ENCODE measurements around the gene MAL. TPM values are rescaled to one million over a fixed set of nuclear protein-coding genes. Genes with fewer than 3 reads are reported as not detected.

Gene MAL
- total and polyA plus RNA-seq, 2 experiments from 2014 or later: 0.24 to 0.31 TPM

DNA sequence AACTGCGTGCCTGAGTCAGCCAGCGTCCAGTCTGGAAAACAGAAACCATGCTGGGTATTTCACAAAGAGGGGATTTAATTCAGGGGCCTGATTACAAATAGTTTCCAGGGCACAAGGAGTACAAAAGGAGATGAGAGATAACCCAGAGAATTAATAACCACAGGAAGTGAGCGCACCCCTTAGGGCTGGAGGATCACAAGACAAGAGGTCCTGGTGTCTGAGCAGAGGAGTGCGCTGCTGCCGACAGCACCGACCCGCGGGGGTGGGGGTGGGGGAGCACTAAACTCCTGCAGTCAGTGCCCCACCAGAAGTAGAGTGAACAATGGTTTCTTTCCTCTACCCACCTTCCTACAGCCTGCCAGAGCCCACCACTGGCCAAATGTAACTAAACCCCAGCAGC is 20.8 kb upstream of the MAL start:
- H3K79me2 ChIP-seq (replicated peaks; ENCODE audit: insufficient read depth): no peaks in the 10 kb centered on the region
- no peaks in the 10 kb centered on the region for H4K20me1 ChIP-seq (replicated peaks; ENCODE audit: insufficient read depth)
- no peak overlapping the region for H3K27ac Mint-ChIP-seq
- H3K4me1 Mint-ChIP-seq: peaks cover 34% of the 10 kb centered on the region
- TF ChIP-seq, protein P1, sequence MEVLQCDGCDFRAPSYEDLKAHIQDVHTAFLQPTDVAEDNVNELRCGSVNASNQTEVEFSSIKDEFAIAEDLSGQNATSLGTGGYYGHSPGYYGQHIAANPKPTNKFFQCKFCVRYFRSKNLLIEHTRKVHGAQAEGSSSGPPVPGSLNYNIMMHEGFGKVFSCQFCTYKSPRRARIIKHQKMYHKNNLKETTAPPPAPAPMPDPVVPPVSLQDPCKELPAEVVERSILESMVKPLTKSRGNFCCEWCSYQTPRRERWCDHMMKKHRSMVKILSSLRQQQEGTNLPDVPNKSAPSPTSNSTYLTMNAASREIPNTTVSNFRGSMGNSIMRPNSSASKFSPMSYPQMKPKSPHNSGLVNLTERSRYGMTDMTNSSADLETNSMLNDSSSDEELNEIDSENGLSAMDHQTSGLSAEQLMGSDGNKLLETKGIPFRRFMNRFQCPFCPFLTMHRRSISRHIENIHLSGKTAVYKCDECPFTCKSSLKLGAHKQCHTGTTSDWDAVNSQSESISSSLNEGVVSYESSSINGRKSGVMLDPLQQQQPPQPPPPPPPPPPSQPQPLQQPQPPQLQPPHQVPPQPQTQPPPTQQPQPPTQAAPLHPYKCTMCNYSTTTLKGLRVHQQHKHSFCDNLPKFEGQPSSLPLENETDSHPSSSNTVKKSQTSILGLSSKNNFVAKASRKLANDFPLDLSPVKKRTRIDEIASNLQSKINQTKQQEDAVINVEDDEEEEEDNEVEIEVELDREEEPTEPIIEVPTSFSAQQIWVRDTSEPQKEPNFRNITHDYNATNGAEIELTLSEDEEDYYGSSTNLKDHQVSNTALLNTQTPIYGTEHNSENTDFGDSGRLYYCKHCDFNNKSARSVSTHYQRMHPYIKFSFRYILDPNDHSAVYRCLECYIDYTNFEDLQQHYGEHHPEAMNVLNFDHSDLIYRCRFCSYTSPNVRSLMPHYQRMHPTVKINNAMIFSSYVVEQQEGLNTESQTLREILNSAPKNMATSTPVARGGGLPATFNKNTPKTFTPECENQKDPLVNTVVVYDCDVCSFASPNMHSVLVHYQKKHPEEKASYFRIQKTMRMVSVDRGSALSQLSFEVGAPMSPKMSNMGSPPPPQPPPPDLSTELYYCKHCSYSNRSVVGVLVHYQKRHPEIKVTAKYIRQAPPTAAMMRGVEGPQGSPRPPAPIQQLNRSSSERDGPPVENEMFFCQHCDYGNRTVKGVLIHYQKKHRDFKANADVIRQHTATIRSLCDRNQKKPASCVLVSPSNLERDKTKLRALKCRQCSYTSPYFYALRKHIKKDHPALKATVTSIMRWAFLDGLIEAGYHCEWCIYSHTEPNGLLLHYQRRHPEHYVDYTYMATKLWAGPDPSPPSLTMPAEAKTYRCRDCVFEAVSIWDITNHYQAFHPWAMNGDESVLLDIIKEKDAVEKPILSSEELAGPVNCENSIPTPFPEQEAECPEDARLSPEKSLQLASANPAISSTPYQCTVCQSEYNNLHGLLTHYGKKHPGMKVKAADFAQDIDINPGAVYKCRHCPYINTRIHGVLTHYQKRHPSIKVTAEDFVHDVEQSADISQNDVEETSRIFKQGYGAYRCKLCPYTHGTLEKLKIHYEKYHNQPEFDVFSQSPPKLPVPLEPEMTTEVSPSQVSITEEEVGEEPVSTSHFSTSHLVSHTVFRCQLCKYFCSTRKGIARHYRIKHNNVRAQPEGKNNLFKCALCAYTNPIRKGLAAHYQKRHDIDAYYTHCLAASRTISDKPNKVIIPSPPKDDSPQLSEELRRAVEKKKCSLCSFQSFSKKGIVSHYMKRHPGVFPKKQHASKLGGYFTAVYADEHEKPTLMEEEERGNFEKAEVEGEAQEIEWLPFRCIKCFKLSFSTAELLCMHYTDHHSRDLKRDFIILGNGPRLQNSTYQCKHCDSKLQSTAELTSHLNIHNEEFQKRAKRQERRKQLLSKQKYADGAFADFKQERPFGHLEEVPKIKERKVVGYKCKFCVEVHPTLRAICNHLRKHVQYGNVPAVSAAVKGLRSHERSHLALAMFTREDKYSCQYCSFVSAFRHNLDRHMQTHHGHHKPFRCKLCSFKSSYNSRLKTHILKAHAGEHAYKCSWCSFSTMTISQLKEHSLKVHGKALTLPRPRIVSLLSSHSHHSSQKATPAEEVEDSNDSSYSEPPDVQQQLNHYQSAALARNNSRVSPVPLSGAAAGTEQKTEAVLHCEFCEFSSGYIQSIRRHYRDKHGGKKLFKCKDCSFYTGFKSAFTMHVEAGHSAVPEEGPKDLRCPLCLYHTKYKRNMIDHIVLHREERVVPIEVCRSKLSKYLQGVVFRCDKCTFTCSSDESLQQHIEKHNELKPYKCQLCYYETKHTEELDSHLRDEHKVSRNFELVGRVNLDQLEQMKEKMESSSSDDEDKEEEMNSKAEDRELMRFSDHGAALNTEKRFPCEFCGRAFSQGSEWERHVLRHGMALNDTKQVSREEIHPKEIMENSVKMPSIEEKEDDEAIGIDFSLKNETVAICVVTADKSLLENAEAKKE (CRISPR knock-in tag; IDR thresholded peaks at IDR 0.05): no peak
- TF ChIP-seq NANOG (IDR thresholded peaks at IDR 0.05; ENCODE audit: borderline replicate concordance): no peak
- TF ChIP-seq POLR2AphosphoS5 (IDR thresholded peaks at IDR 0.05; ENCODE audit: low read depth): no peak
- no peak for TF ChIP-seq STAT1 (IDR thresholded peaks at IDR 0.05; ENCODE audit: unreplicated experiment)
- TF ChIP-seq, protein P2, sequence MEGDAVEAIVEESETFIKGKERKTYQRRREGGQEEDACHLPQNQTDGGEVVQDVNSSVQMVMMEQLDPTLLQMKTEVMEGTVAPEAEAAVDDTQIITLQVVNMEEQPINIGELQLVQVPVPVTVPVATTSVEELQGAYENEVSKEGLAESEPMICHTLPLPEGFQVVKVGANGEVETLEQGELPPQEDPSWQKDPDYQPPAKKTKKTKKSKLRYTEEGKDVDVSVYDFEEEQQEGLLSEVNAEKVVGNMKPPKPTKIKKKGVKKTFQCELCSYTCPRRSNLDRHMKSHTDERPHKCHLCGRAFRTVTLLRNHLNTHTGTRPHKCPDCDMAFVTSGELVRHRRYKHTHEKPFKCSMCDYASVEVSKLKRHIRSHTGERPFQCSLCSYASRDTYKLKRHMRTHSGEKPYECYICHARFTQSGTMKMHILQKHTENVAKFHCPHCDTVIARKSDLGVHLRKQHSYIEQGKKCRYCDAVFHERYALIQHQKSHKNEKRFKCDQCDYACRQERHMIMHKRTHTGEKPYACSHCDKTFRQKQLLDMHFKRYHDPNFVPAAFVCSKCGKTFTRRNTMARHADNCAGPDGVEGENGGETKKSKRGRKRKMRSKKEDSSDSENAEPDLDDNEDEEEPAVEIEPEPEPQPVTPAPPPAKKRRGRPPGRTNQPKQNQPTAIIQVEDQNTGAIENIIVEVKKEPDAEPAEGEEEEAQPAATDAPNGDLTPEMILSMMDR (conservative IDR thresholded peaks at IDR 0.05; ENCODE audit: low read depth in 2 of 2): no peak
- no peak for TF ChIP-seq JUNB (IDR thresholded peaks at IDR 0.05; ENCODE audit: unreplicated experiment)
- no peak for TF ChIP-seq EZH2 (IDR thresholded peaks at IDR 0.05; ENCODE audit: low read depth, unreplicated experiment)
- TF ChIP-seq, protein P3, sequence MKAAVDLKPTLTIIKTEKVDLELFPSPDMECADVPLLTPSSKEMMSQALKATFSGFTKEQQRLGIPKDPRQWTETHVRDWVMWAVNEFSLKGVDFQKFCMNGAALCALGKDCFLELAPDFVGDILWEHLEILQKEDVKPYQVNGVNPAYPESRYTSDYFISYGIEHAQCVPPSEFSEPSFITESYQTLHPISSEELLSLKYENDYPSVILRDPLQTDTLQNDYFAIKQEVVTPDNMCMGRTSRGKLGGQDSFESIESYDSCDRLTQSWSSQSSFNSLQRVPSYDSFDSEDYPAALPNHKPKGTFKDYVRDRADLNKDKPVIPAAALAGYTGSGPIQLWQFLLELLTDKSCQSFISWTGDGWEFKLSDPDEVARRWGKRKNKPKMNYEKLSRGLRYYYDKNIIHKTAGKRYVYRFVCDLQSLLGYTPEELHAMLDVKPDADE (IDR thresholded peaks at IDR 0.05): no peak
- TF ChIP-seq, protein P4, sequence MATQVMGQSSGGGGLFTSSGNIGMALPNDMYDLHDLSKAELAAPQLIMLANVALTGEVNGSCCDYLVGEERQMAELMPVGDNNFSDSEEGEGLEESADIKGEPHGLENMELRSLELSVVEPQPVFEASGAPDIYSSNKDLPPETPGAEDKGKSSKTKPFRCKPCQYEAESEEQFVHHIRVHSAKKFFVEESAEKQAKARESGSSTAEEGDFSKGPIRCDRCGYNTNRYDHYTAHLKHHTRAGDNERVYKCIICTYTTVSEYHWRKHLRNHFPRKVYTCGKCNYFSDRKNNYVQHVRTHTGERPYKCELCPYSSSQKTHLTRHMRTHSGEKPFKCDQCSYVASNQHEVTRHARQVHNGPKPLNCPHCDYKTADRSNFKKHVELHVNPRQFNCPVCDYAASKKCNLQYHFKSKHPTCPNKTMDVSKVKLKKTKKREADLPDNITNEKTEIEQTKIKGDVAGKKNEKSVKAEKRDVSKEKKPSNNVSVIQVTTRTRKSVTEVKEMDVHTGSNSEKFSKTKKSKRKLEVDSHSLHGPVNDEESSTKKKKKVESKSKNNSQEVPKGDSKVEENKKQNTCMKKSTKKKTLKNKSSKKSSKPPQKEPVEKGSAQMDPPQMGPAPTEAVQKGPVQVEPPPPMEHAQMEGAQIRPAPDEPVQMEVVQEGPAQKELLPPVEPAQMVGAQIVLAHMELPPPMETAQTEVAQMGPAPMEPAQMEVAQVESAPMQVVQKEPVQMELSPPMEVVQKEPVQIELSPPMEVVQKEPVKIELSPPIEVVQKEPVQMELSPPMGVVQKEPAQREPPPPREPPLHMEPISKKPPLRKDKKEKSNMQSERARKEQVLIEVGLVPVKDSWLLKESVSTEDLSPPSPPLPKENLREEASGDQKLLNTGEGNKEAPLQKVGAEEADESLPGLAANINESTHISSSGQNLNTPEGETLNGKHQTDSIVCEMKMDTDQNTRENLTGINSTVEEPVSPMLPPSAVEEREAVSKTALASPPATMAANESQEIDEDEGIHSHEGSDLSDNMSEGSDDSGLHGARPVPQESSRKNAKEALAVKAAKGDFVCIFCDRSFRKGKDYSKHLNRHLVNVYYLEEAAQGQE (IDR thresholded peaks at IDR 0.05; ENCODE audit: unreplicated experiment): no peak
- TF ChIP-seq ZNF331 (CRISPR knock-in tag; IDR thresholded peaks at IDR 0.05; ENCODE audit: low read depth): no peak
- TF ChIP-seq EZH2phosphoT487 (IDR thresholded peaks at IDR 0.05; ENCODE audit: unreplicated experiment): no peak
- TF ChIP-seq CREB1 (CRISPR knock-in tag; IDR thresholded peaks at IDR 0.05; ENCODE audit: low read depth): no peak
- TF ChIP-seq ZNF114 (CRISPR knock-in tag; IDR thresholded peaks at IDR 0.05): no peak
- H3K4me3 Mint-ChIP-seq: no peak overlapping the region
- H3K4me1 ChIP-seq (ENCODE audit: insufficient read depth): no peaks in the 10 kb centered on the region
- no peaks in the 10 kb centered on the region for H3K9me3 Mint-ChIP-seq
- peak; percentile 63 for ATAC-seq
- H2AFZ ChIP-seq: peak overlapping the region; percentile 91
- peaks cover 5% of the 10 kb centered on the region for H3K27me3 Mint-ChIP-seq (ENCODE audit: insufficient read depth, low read depth, poor library complexity)
- no peak overlapping the region for H3K27ac ChIP-seq (ENCODE audit: low read depth)
- no peaks in the 10 kb centered on the region for H3F3A ChIP-seq (replicated peaks; ENCODE audit: low read depth)
- no peaks in the 10 kb centered on the region for H3K9me2 ChIP-seq (ENCODE audit: insufficient read depth)
- no peaks in the 10 kb centered on the region for H3K27me3 ChIP-seq (ENCODE audit: insufficient read depth)
- DNase-seq (ENCODE audit: low spot score): no peak
- H3K36me3 ChIP-seq (ENCODE audit: insufficient read depth): no peaks in the 10 kb centered on the region
- no peaks in the 10 kb centered on the region for H3K36me3 Mint-ChIP-seq (ENCODE audit: low read depth)
- no peak overlapping the region for H3K4me3 ChIP-seq
- H3K4me2 ChIP-seq: no peak overlapping the region
